Ascending aorta (tissue), 2 donors: Measurements from ENCODE around the gene HSDL2. TPM values are rescaled to one million over a fixed set of nuclear protein-coding genes. Genes with fewer than 3 reads are reported as not detected.

Experiments used
- DNase-seq, 2 donors: peaks; one replicate each; pipeline ENCODE4 v3.0.0-alpha.2; 2019; ENCODE audit warnings: low spot score in 2 of 2
- H3K27ac ChIP-seq, 2 donors: fragments of 200-600 bp; sonication (generic); one replicate each; pipeline ENCODE4 v1.5.1; 2016 to 2017; ENCODE audit warnings: mild to moderate bottlenecking in 1 of 2
- H3K27me3 ChIP-seq: fragments of 200-600 bp; sonication (generic); one replicate; pipeline ENCODE4 v1.5.1; 2017
- H3K36me3 ChIP-seq, 2 donors: fragments of 200-600 bp; sonication (generic); one replicate each; pipeline ENCODE4 v1.5.1; 2016
- H3K4me1 ChIP-seq, 2 donors: fragments of 200-600 bp; sonication (generic); one replicate each; pipeline ENCODE4 v1.5.1; 2016 to 2017; ENCODE audit warnings: mild to moderate bottlenecking in 1 of 2
- H3K4me3 ChIP-seq, 2 donors: fragments of 200-600 bp; sonication (generic); one replicate each; pipeline ENCODE4 v1.5.1; 2016 to 2017; ENCODE audit warnings: mild to moderate bottlenecking in 1 of 2
- H3K9me3 ChIP-seq, 2 donors: fragments of 200-600 bp; sonication (generic); one replicate each; pipeline ENCODE4 v1.5.1; 2016
- CTCF ChIP-seq, 3 experiments: fragments of 200-600 bp in 2 of 3; fragments of 450-650 bp in 1 of 3; sonication (generic) in 2 of 3; IDR thresholded peaks; one replicate each; pipeline ENCODE4 v1.5.1; 2016 to 2019; ENCODE audit warnings: antibody characterized with exemption in 3 of 3, mild to moderate bottlenecking in 1 of 3, moderate library complexity in 1 of 3
- intact Hi-C: fragments of 100-400 bp; cut with DNase I; formaldehyde crosslinking; loops from one replicate; pipeline ENCODE4 v1.15.1; 2023
- total RNA-seq: library from RNA; depleted of rRNA; stranded (reverse); fragments of >200 nt; gene quantifications from one replicate; pipeline ENCODE4 v1.1.0, GENCODE V29; 2016

Gene HSDL2
- total RNA-seq, 1 donor from 2014 or later, result 18.6 TPM

GRCh38 chr9:112333639-112334431 lies 46.1 kb upstream of the HSDL2 start:
- Histone ChIP-seq H3K36me3 (no peaks in the 10 kb centered on the region), H3K4me1 (peaks cover 0 to 7% of the 10 kb centered on the region in 2 donors), H3K27me3 (no peaks in the 10 kb centered on the region), H3K4me3 (peak overlapping the region; percentile 83 to 95), H3K27ac (peak overlapping the region; percentile 98 to 100), H3K9me3 (no peaks in the 10 kb centered on the region)
- peak; percentile 31 to 77 (median 63) for TF ChIP-seq CTCF (IDR thresholded peaks at IDR 0.05)
- intact Hi-C loops, result loop anchor here (1.0 to 10.0 kb wide), 7 partner anchors 45 to 721 kb away; partner anchors contain the start of genes INIP, KIAA1958, SNX30 and SUSD1
- peak; percentile 65 to 97 for DNase-seq

- intact Hi-C loops, result loop anchor here (5.0 to 10.0 kb wide), 3 partner anchors 153 to 720 kb away; partner anchors contain the start of genes INIP, KIAA1958 and ZFP37
- DNase-seq, result no peak
- Histone ChIP-seq H3K27ac (peak overlapping the region; percentile 90 to 100), H3K4me3 (peak overlapping the region; percentile 74 to 95), H3K4me1 (peaks cover 0 to 7% of the 10 kb centered on the region in 2 donors), H3K9me3 (no peaks in the 10 kb centered on the region), H3K27me3 (no peaks in the 10 kb centered on the region), H3K36me3 (no peaks in the 10 kb centered on the region)
- TF ChIP-seq CTCF (IDR thresholded peaks at IDR 0.05), result no peak
Measured at GRCh38 chr9:112334432-112334841, 45.5 kb upstream of the HSDL2 start.

GRCh38 chr9:112337547-112337946 lies 42.4 kb upstream of the HSDL2 start:
- Histone ChIP-seq H3K9me3 (no peaks in the 10 kb centered on the region), H3K27me3 (no peaks in the 10 kb centered on the region), H3K36me3 (no peaks in the 10 kb centered on the region), H3K27ac (no peak overlapping the region), H3K4me1 (peaks cover 0 to 8% of the 10 kb centered on the region in 2 donors), H3K4me3 (no peak overlapping the region)
- TF ChIP-seq CTCF (IDR thresholded peaks at IDR 0.05), result no peak
- no peak for DNase-seq
- intact Hi-C loops, result loop anchor here (10.0 kb wide), 1 partner anchor 717 kb away; the partner anchor contains the start of gene ZFP37

DNA sequence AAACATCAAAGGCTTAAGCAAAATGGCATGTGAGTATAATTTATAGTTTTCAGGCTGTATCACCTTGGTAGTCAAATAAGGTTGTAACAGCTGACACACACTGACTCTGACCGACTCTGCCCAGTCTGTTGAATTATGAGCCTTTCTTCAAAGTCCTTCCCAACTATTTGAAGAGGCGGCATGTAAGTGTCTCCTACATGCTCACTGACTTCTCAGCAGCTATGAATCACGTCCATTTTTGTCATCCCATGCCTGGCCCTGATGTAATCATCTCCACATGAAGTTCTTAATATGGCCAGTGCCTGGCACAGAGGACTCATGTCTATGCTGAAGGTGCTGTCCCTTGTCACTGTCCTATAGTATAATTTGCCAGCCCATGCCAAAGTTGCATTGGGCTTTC lies 41.3 kb upstream of the HSDL2 start:
- intact Hi-C loops, result loop anchor here (10.0 kb wide), 1 partner anchor 716 kb away; the partner anchor contains the start of gene ZFP37

DNA sequence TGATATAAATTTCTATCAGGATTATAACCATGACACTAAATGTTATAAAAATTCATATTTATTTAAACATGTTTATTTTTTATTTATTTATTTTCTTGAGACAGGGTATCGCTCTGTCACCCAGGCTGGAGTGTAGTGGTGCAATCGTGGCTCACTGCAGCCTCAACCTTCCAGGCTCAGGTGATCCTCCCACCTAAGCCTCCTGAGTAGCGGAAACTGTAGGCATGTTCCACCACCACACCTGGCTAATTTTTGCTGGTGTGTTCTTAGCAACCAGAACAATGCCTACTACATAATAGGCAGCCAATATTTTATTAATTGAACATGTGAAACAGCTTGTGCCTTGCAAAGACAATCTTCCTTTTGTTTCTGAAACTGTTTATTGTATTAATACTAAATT lies 40.0 kb upstream of the HSDL2 start:
- peaks cover 0 to 8% of the 10 kb centered on the region in 2 donors for H3K4me1 ChIP-seq
- no peak for TF ChIP-seq CTCF (IDR thresholded peaks at IDR 0.05)
- no peaks in the 10 kb centered on the region for H3K9me3 ChIP-seq
- H3K27ac ChIP-seq, result no peak overlapping the region
- intact Hi-C loops, result loop anchor here (10.0 kb wide), 1 partner anchor 715 kb away; the partner anchor contains the start of gene ZFP37
- H3K36me3 ChIP-seq, result no peaks in the 10 kb centered on the region
- no peak overlapping the region for H3K4me3 ChIP-seq
- H3K27me3 ChIP-seq, result no peaks in the 10 kb centered on the region
- no peak for DNase-seq

More for the DNA sequence above, 41.3 kb upstream of the HSDL2 start:
- TF ChIP-seq CTCF (IDR thresholded peaks at IDR 0.05), result no peak
- H3K27ac ChIP-seq, result no peak overlapping the region
- H3K27me3 ChIP-seq, result no peaks in the 10 kb centered on the region
- no peaks in the 10 kb centered on the region for H3K36me3 ChIP-seq
- no peak for DNase-seq
- H3K4me3 ChIP-seq, result no peak overlapping the region
- peaks cover 0 to 8% of the 10 kb centered on the region in 2 donors for H3K4me1 ChIP-seq
- no peaks in the 10 kb centered on the region for H3K9me3 ChIP-seq
